Body of pancreas (tissue), 4 donors: ENCODE data around the gene PBX3. TPM values are rescaled to one million over a fixed set of nuclear protein-coding genes. Genes with fewer than 3 reads are reported as not detected.

Experiments
- ATAC-seq: fragments of 150-250 bp; one replicate; pipeline ENCODE4 v1.9.1; 2016
- DNase-seq, 4 donors: peaks; one replicate each; pipeline ENCODE4 v3.0.0-alpha.2; 2019
- H3K27ac ChIP-seq, 4 donors: fragments of 200-600 bp; sonication (generic); 1 replicate in 3 of 4; 2 replicates in 1 of 4; pipeline versions ENCODE4 v1.5.1 to v1.6.1; 2016 to 2019; ENCODE audit warnings: mild to moderate bottlenecking in 1 of 4, mixed read lengths in 1 of 4, moderate library complexity in 1 of 4
- H3K27me3 ChIP-seq, 2 donors: fragments of 200-600 bp; sonication (generic); one replicate each; pipeline ENCODE4 v1.6.0; 2016; ENCODE audit warnings: mild to moderate bottlenecking in 1 of 2
- H3K36me3 ChIP-seq, 2 donors: fragments of 200-600 bp; sonication (generic); replicated peaks in 1 of 2; 2 replicates each; pipeline ENCODE4 v1.5.1; 2016; ENCODE audit warnings: low read depth in 2 of 2; ENCODE audit not compliant: insufficient read depth in 1 of 2
- H3K4me1 ChIP-seq: fragments of 200-600 bp; sonication (generic); one replicate; pipeline ENCODE4 v1.6.0; 2016
- H3K4me3 ChIP-seq, 2 donors: fragments of 200-600 bp; sonication (generic); 1 replicate in 1 of 2; 2 replicates in 1 of 2; pipeline ENCODE4 v1.5.1; 2016 to 2019
- H3K9me3 ChIP-seq, 3 donors: fragments of 200-600 bp; sonication (generic); 1 replicate in 2 of 3; 2 replicates in 1 of 3; pipeline ENCODE4 v1.5.1; 2016
- CTCF ChIP-seq, 7 experiments: fragments of 450-650 bp in 4 of 7; fragments of 200-600 bp in 3 of 7; sonication (generic) in 3 of 7; IDR thresholded peaks; one replicate each; pipeline ENCODE4 v1.5.1; 2016 to 2019; ENCODE audit warnings: antibody characterized with exemption in 7 of 7
- POLR2A ChIP-seq, 3 donors: fragments of 450-650 bp; IDR thresholded peaks; one replicate each; pipeline ENCODE4 v1.6.1; 2016; ENCODE audit warnings: antibody characterized with exemption in 3 of 3, mild to moderate bottlenecking in 2 of 3
- WGBS, 2 donors: methylation state at CpG; one replicate each; pipeline ENCODE4 v1.1.5; 2017; 5-methylcytosine and 5-hydroxymethylcytosine counted together
- intact Hi-C: fragments of 100-400 bp; cut with DNase I; formaldehyde crosslinking; loops from one replicate; pipeline ENCODE4 v1.15.1; 2023
- total RNA-seq, 2 donors: library from RNA; depleted of rRNA; stranded (reverse); fragments of >200 nt; gene quantifications; one replicate each; pipeline ENCODE4 v1.1.0, GENCODE V29; 2016

Gene PBX3
- total RNA-seq, 2 donors from 2014 or later = 12.5 to 36.3 TPM

- Histone ChIP-seq H3K9me3 (no peaks in the 10 kb centered on the region), H3K4me1 (no peaks in the 10 kb centered on the region), H3K27ac (no peak overlapping the region), H3K36me3 (no peaks in the 10 kb centered on the region), H3K27me3 (no peaks in the 10 kb centered on the region), H3K4me3 (no peak overlapping the region)
- TF ChIP-seq POLR2A (IDR thresholded peaks at IDR 0.05) (no peak), CTCF (IDR thresholded peaks at IDR 0.05) (no peak)
- DNase-seq (no peak), ATAC-seq (no peak)
- intact Hi-C loops = no loop called here
Observed at GRCh38 chr9:125881042-125881441, 133.9 kb downstream of the PBX3 start.

- H3K27ac ChIP-seq = no peak overlapping the region
- no peaks in the 10 kb centered on the region for H3K36me3 ChIP-seq
- ATAC-seq = no peak
- no peaks in the 10 kb centered on the region for H3K9me3 ChIP-seq
- no peaks in the 10 kb centered on the region for H3K27me3 ChIP-seq
- intact Hi-C loops = no loop called here
- DNase-seq = no peak
- H3K4me3 ChIP-seq = no peak overlapping the region
- WGBS, 2 donors = 84 to 87% methylated on average over 6 of the region's 6 CpGs
- peaks cover 9% of the 10 kb centered on the region for H3K4me1 ChIP-seq
- TF ChIP-seq POLR2A (IDR thresholded peaks at IDR 0.05) (no peak), CTCF (IDR thresholded peaks at IDR 0.05) (no peak)
Observed at GRCh38 chr9:125883565-125884217, 136.5 kb downstream of the PBX3 start.

- no peaks in the 10 kb centered on the region for H3K9me3 ChIP-seq
- ATAC-seq = no peak
- H3K27me3 ChIP-seq = no peaks in the 10 kb centered on the region
- intact Hi-C loops = no loop called here
- H3K4me1 ChIP-seq = peaks cover 11% of the 10 kb centered on the region
- no peak overlapping the region for H3K27ac ChIP-seq
- DNase-seq = no peak
- TF ChIP-seq CTCF (IDR thresholded peaks at IDR 0.05) (no peak), POLR2A (IDR thresholded peaks at IDR 0.05) (no peak)
- no peak overlapping the region for H3K4me3 ChIP-seq
- H3K36me3 ChIP-seq = no peaks in the 10 kb centered on the region
Observed at GRCh38 chr9:125884218-125884595, 137.0 kb downstream of the PBX3 start.

GRCh38 chr9:125885405-125886034 is 138.3 kb downstream of the PBX3 start:
- ATAC-seq (no peak), DNase-seq (no peak)
- Histone ChIP-seq H3K36me3 (no peaks in the 10 kb centered on the region), H3K4me3 (no peak overlapping the region), H3K27me3 (no peaks in the 10 kb centered on the region), H3K27ac (no peak overlapping the region), H3K4me1 (peaks cover 21% of the 10 kb centered on the region), H3K9me3 (no peaks in the 10 kb centered on the region)
- intact Hi-C loops = no loop called here
- WGBS, 2 donors = 82 to 85% methylated on average over 5 of the region's 5 CpGs
- TF ChIP-seq POLR2A (IDR thresholded peaks at IDR 0.05) = no peak
- no peak for TF ChIP-seq CTCF (IDR thresholded peaks at IDR 0.05)

- no peaks in the 10 kb centered on the region for H3K27me3 ChIP-seq
- no peaks in the 10 kb centered on the region for H3K9me3 ChIP-seq
- whole genome bisulfite sequencing, 2 donors = 68 to 78% methylated on average over 3 of the region's 3 CpGs
- intact Hi-C loops = no loop called here
- TF ChIP-seq POLR2A (IDR thresholded peaks at IDR 0.05) = no peak
- no peak for TF ChIP-seq CTCF (IDR thresholded peaks at IDR 0.05)
- DNase-seq = no peak
- H3K27ac ChIP-seq = no peak overlapping the region
- no peak overlapping the region for H3K4me3 ChIP-seq
- ATAC-seq = no peak
- H3K36me3 ChIP-seq = no peaks in the 10 kb centered on the region
- peaks cover 25% of the 10 kb centered on the region for H3K4me1 ChIP-seq
Observed at GRCh38 chr9:125886365-125886764, 139.2 kb downstream of the PBX3 start.
